HG03571 (cell line): ENCODE results near the gene RALGAPA2.

ENCODE experiments used
- ATAC-seq: cut with Tn5 transposase; IDR thresholded peaks from one replicate; pipeline ENCODE4 v1.9.1; 2021; ENCODE audit not compliant: unreplicated experiment

RALGAPA2 gene

DNA sequence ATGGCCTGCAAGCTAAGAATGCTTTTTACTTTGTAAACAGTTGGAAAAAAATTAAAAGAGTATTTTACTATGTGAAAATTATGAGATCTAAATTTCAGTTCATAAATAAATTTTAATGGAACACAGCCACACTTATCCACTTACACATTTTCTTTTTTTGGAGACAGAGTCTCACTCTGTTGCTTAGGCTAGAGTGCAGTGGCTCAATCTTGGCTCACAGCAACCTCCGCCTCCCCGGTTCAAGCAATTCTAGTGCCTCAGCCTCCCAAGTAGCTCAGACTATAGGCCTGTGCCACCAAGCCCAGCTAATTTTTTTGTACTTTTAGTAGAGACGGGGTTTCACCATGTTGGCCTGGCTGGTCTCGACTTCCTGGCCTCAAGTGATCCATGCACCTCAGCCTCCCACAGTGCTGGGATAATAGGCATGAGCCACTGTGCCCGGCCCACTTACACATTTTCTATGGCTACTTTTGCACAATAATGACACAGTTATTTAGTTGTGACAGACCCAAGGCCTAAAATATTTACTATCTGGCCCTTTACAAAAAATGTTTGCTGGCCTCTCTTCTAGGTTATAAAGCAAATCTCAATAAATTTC, 234.9 kb downstream of the RALGAPA2 start:
- no peak for ATAC-seq

DNA sequence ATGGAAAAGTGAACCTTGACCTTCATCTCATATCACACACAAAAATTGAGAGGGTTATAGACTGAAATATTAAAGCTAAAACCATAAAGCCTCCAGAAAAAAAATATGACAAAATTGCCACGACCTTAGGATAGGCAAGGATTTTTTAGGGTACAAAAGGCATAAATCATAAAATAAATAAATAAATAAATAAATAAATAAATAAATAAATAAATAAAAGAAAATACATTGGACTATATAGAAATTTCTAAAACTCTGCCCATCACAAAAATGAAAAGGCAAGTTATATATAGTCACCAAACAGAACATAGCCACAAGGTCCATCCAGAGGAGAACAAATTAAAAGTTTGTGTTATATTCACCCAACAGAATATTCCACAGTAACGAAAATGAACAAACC, 235.9 kb downstream of the RALGAPA2 start:
- no peak for ATAC-seq

DNA sequence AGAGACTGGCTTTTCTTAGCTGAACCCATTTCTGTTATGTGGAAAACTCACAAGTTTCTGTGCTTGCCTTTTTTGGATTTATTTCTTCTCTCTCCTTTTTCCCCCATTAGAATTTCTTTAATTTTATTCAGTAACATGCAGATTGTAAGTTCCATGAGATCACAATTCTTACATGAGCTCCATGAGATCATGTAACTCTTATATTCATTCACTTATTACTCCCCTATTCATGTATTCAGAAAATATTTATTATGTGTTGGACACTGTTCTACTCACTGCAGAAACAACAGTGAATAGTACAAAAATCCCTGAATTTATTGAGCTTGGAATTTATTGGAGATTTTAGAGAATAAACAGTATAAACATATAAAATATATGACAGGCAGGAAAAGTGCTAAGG, 238.8 kb downstream of the RALGAPA2 start:
- ATAC-seq: no peak

DNA sequence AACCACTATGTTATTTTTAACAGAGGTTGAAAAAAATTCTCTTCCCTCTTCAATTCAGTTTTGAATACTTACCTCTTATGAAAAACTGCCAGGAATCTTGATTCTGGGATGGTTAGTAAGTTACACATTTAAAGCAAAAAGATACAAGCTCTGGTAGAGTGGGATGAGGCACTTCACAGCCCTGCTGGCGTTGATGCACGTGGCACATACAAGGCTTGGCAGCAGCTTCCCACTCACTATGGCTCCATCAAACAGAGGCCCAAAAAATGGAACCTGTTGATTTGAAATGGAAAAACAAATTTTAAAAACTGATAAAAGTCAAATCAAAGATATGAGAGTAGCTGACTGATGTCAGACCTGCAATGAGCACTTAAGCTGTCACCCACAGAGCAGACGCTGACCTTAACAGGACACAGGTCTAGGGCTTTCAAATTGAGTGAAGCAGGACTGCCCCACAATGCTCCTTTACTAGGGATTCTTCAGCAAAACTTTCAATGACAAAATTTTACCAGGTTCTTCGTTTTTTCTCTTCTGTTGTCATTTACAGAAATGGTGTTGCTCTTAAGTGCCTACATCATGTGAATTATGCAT, 239.7 kb downstream of the RALGAPA2 start:
- no peak for ATAC-seq

DNA sequence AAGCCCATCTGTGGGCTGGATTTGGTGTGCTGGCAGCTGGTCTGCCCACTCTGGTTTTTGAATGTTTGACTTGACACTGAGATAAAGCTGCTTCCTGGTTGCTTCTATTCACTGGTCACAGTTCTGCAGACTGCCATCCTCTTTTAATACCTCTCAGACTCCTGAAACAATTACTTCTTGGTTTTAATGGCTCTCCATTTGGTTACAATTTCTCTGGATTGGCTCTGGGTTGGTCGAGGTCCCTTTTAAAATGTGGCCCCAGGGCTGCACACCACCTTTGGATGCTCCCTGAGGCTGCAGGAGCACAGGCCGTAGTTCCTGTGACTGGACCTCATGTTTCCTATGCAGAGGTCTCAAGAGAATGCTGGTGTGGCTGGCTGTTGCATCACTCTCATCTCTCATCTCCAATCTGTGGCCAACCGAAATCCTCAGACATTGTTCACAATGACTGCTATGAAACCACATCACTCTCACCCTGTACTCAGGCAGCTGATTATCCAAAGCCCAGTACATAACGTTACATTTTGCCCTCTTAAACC, 246.0 kb downstream of the RALGAPA2 start:
- ATAC-seq: peak; percentile 75

GRCh38 chr20:20465252-20465651, 247.2 kb downstream of the RALGAPA2 start:
- no peak for ATAC-seq

DNA sequence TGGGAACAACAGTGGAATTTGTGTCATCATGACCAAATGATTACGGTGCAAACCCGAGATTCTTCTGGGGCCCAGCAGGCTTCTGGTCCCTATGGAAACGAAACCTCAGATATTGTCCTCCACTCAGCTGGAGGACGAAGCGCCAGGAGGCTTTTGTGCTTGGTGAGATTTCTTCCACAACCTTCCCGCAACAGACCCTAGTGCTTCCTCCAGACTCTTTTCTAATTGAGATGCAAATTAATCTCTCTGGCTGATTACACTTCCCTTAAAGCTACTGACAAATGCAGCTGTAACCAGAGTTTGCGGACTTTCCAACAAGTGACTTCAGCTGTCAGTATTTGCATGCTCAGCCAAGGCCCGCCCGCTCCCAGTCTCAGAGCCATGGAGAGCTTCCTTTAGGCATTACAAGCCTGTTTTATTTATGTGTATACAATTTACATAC, 248.5 kb downstream of the RALGAPA2 start:
- peak; percentile 34 for ATAC-seq

- no peak for ATAC-seq
These were observed 250.3 kb downstream of the RALGAPA2 start for GRCh38 chr20:20462185-20462584.

- no peak for ATAC-seq
These were observed 250.9 kb downstream of the RALGAPA2 start for GRCh38 chr20:20461551-20461950.

- ATAC-seq: no peak
These were observed 252.7 kb downstream of the RALGAPA2 start for GRCh38 chr20:20459726-20460125.

DNA sequence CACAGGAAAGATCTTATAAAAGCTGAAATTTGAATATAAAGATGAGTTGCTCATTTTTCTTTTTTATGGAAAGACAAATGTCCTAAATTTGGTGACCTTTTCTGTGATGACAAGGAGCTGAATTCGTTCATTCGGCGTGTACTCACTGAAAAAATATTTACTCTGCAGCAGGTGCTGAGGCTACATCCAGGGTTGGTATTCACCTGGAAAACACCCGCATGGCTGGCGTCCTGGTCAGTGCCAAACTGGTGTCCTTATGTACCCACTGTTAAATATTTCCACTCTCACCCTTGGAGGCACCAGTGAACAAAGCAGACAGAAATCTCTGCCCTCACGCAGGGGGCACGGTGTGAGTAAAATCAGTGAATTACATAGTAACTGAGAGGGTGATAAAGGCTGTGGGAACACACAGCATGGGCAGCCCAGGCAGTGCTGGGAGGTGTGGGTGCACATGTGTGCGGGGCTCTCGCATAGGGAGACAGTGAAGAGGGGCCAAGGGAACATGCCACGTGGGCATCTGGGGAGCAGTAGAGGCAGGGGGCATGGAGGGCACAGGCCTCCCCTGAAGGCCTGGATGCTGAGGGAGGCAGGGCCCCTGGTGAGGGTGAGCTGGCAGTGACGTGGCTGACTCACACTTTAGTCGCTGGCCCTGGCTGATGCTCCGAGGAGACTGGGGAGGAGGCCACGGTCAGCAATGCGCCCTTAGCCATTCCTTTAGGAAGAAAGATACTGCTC, 254.9 kb downstream of the RALGAPA2 start:
- ATAC-seq: no peak

- ATAC-seq: no peak
These were observed 255.7 kb downstream of the RALGAPA2 start for GRCh38 chr20:20456741-20457140.

DNA sequence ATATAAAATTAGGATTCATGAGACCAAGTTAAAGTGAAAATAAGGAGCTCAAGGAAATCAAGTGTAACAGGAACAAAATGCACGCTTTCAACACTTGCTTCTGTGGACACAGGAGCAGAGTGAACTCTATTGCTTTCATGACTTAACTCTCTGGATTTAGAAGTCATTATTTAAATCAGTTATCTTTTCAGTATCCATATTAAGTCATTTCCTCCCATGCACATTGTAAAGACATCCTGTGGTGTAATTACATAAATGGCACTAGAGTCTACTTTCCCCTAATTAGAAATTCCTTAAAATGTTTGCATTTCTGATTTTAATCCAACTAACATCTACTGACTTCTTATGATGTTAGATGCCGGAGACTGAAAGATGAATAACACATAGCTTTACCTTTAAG, 256.5 kb downstream of the RALGAPA2 start:
- ATAC-seq: no peak

- ATAC-seq: no peak
These were observed 257.4 kb downstream of the RALGAPA2 start for GRCh38 chr20:20454850-20455627.

GRCh38 chr20:20454367-20454766, 258.1 kb downstream of the RALGAPA2 start:
- no peak for ATAC-seq

DNA sequence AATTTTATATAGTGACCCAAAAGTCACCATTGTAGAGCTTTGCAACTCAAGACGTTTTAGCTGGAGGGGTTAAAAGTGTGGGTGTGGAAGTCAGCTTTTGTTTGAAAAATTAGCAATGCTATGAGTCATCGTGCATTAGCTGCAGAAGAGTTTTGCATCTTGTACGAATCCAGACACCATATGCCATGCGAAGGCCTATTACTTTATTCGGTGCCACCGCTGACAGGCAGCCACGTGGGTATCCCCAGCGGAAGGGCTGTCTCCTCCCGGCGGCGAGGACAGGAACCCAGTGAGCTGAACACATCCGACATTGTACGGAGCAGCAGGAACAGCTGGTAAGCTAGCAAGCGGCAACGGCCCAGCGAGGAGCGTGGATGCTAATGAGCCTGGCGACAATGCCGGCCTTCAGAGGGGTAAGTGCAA, 260.2 kb downstream of the RALGAPA2 start:
- ATAC-seq: peak; percentile 90

DNA sequence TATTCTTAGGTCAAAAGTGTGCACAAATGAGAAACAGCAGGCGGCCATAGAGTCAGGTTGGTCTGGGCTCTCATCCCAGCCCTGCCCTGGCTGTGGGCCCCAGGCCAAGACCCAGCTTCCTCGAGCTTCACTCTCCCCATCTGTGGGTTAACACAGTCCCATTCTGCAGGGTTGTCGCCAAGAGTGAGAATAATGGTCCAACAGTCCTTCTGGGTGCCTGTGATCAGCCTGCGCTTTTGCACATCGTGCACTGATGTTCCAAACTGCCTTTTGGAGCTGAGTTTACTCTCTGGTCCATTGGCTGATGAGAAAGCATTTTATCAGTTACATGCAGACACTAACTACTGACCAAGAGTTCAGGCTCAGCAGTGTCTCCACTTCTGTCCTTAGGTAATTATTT, 261.9 kb downstream of the RALGAPA2 start:
- ATAC-seq: no peak

DNA sequence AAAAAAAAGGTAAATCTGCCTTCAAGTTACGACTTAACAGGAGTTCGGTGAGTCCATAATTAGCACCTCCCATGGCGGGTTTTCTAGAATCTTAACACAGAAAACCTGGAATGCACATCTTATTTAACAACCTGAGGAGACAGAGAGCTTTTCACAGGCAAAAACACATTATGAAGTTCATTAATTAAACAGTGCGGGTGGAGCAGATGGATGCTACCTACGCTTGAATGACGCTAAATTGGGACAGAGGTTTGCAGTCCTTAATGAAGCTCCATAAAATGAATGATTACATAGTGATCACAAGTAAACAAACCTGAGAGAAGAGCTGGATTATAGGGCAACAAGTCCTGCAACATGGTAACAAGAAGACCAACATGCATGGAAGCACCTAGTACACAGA, 263.6 kb downstream of the RALGAPA2 start:
- ATAC-seq: no peak

- ATAC-seq: no peak
These were observed 265.2 kb downstream of the RALGAPA2 start for GRCh38 chr20:20447196-20447595.

DNA sequence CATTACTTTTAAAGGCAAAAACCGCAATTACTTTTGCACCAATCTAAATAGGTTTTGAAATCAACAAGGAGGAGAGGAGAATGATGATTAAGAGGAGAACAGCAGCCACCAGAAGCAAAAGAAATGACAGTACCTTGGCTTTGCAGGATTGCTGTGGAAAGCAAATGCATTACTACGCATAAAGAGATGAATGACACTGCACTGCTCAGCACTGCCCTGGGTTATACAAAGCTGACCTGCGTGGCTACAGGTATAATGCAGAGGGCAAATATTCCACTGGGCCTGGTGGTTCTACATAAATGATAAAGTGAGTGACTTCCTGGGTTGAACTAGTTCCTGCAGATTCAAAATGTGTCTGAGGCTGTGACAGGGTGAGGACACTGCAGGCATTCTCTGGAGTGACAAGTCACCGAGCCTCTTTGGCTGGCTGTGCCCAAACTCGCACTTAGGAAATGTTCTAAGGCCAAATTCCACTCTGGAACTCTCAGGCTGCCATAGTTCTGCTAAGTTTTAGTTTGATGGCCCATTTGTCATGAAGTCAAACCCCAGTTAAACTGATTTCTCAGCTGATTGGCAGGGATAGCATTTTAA, 265.9 kb downstream of the RALGAPA2 start:
- ATAC-seq: no peak

- ATAC-seq: no peak
These were observed 266.4 kb downstream of the RALGAPA2 start for GRCh38 chr20:20446001-20446400.
